Gastroesophageal sphincter (tissue), 3 donors: ENCODE measurements around the gene CBR1.

Source experiments
- CTCF ChIP-seq, 4 experiments: fragments of 200-600 bp in 2 of 4; fragments of 450-650 bp in 2 of 4; sonication (generic) in 1 of 4; IDR thresholded peaks; one replicate each; pipeline ENCODE4 v1.5.1; 2017 to 2019; ENCODE audit warnings: antibody characterized with exemption in 4 of 4, mild to moderate bottlenecking in 2 of 4, moderate library complexity in 2 of 4
- EP300 ChIP-seq: sonication (generic); formaldehyde crosslinking; IDR thresholded peaks from one replicate; pipeline ENCODE4 v1.6.1; 2017; ENCODE audit warnings: antibody characterized with exemption, mild to moderate bottlenecking
- POLR2A ChIP-seq, 2 donors: fragments of 450-650 bp; IDR thresholded peaks; one replicate each; pipeline ENCODE4 v1.6.1; 2017; ENCODE audit warnings: antibody characterized with exemption in 2 of 2, mild to moderate bottlenecking in 2 of 2, moderate library complexity in 1 of 2
- POLR2AphosphoS5 ChIP-seq: sonication (generic); formaldehyde crosslinking; IDR thresholded peaks from one replicate; pipeline ENCODE4 v1.6.1; 2017; ENCODE audit warnings: antibody characterized with exemption

GRCh38 chr21:36075171-36075570 lies 5.3 kb downstream of the CBR1 start:
- TF ChIP-seq CTCF (IDR thresholded peaks at IDR 0.05) (no peak), POLR2A (IDR thresholded peaks at IDR 0.05) (no peak), POLR2AphosphoS5 (no peak), EP300 (no peak)
